GM10266 (cell line): ENCODE results near the gene COL4A3.

Experiments
- DNase-seq: peaks from one replicate; pipeline ENCODE4 v3.0.0; 2012; ENCODE audit errors: extremely low spot score
- TF ChIP-seq, protein P1 (sequence below): IDR thresholded peaks from 2 replicates; pipeline ENCODE4 v1.5.1; 2012; ENCODE audit warnings: mild to moderate bottlenecking, low read depth; ENCODE audit not compliant: control insufficient read depth, insufficient read depth; ENCODE audit errors: missing control alignments

COL4A3 gene

DNA sequence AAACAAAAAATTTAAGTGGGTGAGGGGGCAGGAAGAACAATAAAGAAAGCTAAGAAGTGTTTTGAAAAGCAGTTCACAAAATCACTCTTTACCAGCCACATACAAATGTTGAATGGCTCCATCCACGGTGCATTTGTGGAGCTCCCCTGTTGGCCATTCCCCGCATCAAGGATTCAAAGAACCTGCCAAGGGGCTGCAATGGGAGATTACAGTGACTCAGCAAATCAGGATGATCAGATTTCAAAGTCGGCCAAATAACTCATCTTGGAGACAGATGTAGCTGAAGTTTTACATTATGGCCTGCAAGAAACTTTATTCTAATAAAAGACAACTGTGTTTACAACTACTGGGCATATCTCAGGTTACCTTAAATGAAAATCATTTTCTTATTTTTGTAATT is 26.9 kb downstream of the COL4A3 start:
- TF ChIP-seq, protein P1, sequence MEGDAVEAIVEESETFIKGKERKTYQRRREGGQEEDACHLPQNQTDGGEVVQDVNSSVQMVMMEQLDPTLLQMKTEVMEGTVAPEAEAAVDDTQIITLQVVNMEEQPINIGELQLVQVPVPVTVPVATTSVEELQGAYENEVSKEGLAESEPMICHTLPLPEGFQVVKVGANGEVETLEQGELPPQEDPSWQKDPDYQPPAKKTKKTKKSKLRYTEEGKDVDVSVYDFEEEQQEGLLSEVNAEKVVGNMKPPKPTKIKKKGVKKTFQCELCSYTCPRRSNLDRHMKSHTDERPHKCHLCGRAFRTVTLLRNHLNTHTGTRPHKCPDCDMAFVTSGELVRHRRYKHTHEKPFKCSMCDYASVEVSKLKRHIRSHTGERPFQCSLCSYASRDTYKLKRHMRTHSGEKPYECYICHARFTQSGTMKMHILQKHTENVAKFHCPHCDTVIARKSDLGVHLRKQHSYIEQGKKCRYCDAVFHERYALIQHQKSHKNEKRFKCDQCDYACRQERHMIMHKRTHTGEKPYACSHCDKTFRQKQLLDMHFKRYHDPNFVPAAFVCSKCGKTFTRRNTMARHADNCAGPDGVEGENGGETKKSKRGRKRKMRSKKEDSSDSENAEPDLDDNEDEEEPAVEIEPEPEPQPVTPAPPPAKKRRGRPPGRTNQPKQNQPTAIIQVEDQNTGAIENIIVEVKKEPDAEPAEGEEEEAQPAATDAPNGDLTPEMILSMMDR, result no peak
- DNase-seq, result no peak

DNA sequence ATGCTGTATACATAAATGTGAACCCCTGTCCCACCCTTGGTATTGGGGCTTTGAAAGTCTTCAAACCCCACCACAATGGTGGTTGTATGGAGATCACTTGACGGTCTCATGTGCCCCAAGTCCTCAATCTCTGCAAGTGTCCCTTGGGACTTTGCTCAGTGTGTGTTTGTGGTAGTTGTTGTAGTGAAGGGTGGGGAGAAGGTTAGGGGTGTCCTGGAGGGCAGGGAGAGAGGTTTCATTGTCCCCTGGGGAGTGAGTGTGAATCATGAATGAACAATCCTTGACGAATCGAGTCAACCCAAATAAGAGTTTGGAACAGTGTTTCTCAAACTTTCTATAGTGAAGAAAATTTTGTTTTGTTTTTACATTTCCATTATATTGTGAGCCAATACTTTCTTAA is 28.1 kb downstream of the COL4A3 start:
- no peak for DNase-seq

DNA sequence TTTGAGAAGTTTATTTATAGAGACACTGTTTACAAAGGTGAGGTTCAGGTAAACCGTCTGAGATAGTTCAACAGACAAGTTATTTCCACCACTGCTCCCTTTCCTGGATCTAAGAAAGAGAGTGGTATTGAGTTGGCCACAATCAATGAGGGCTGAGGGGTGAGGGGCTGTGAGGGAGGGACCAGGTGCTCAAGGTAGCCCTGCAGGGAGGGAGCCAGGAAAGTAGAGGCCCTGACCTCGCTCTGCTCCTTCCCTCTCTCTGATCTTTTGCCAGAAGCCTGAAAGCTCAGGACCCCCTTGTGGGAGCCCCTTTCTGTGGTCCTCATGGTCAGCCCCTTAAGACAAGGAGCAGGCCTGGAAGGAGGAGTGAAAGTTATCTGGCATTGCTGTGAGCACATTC is 29.8 kb downstream of the COL4A3 start:
- no peak for DNase-seq
- TF ChIP-seq, protein P1, result no peak

More for the DNA sequence above, 28.1 kb downstream of the COL4A3 start:
- TF ChIP-seq, protein P1, result no peak

DNA sequence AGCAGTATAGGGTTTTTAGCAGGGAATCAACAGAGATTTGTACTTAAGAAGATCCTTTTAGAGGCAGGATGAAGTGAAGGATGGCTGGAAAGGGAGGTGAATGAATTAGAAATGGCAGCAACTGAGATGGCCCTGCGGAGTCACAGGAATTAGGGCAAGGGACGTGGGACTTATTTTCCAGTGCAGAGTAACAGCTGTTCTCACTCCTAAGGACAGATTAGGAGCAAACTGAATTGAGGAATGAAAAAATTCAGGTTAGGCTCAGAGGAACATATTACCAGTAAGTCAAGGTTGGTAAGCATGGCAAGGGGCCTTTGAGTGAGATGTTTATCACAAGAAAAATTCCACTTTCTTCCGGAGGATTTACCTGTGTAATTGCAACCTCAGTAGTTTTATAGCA is 34.4 kb downstream of the COL4A3 start:
- DNase-seq, result no peak
- TF ChIP-seq, protein P1, result no peak

DNA sequence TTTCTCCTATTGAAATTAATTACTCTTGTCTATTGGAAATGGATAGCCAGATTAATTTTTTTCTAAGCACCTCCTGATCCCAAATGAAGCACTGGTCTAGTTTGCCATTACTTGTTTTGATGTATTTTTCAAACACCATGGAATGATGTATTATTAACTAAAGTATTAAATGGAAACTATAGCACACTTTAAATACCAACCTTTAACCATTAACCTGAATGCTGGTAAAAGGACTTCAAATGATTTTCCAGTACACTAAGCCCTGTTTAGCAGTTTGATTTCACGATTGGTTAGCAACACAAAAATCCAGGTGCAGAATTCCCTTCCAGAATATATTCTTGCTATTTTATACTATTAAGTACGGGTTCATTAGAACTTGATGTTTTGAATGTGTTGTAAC is 37.3 kb downstream of the COL4A3 start:
- DNase-seq, result no peak
- TF ChIP-seq, protein P1, result no peak

DNA sequence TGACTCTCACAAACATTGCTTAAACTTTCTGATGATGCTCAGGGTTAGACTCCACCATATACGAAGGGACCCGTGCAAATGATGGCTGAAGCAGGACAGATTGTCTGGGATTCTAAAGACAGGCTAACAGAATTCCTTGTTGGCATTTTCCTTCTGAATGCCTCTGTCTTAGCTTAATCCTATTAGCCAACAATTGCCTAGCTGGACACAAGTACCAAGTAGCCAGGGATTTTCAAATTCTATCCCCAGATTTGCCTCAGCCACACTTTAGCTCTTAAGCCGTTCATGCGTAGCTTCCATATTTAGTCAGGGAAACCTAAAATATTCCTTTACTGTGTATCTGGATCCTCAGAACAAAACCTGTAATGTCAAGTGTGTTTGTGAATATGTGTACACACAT is 40.0 kb downstream of the COL4A3 start:
- TF ChIP-seq, protein P1, result no peak
- DNase-seq, result no peak

DNA sequence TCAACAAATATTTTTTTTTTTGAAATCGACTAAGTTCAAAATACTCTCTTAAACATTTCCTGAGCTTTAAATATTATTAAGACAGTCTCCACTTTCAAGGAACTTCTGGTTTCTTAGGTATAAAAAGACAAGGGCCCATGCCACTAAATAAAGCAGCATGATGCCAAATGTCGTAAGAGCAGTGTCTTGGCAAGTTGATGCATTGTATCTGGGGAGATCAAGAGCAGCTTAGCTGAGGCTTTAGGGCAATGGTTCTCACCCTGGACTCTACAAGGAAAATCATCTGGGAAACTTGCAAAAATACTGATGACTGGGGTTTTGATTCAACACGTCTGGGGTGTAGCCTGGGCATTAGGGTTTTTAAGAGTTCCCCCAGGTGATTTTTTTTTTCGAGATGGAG is 41.3 kb downstream of the COL4A3 start:
- no peak for DNase-seq
- TF ChIP-seq, protein P1, result no peak
